NOMO-1 treated with dmso at 0.1 percent for 144 hours (cell line): Measurements from ENCODE around the gene SEMA3C.
A peak's percentile ranks its signal among the peaks of the same experiment; 100 is the strongest.

Experiments
- DNase-seq: peaks from one replicate; lab custom pipeline; 2025; ENCODE audit not compliant: unreplicated experiment; lab: John Stamatoyannopoulos, UW

The SEMA3C gene

DNA sequence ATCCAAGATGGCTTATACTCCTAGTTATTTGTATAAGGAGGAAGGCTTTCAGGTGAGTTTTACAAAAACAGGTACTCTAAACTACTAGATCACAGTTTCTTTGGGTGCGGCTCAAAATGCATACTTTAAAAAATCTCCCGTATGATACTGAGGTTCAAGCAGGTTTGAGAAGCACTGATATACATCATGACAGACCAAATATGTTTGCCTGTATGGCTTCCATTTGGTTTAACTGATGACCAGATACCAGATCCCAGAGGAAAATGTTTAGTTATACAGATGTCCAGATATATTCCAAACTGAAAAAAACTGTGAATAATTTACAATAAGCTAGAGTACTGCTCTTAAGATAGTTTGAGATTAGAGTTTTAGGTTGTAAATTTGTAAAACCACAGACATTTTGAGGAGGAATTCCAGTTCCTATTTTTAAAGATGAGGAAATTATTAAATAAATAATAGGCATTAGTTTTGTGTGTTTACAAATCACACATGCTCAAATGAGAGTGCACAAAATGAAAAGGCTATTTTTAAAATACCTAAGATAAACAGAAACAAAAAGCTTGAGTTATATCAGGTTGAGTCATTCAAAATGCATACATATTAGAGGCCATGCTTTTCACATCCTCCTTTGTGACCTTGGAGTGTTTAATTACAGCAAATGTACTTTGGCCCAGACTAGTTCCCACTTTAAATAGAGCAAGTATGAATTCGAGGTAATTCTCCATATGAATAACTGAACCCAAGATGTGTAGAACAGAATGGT is 60.5 kb downstream of the SEMA3C start:
- peak; percentile 57 for DNase-seq

DNA sequence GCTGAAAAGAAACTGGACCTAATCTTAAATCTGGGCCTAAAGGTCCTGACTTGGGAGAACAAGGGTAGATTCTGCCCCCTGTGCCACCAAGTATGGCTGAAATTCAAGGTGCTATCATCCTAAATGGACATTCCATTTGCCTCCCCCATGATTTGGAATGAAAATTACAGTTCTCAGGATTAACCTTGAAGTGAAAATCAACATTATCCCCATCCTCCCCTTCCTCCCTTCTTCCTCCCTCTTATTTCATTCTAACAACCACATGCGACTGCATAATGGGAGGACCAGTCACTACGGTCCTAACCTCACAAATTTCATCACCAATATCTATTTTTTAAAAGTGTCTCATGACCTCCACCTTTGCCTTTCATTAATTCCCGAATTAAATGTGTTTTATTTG is 62.1 kb downstream of the SEMA3C start:
- DNase-seq = no peak

DNA sequence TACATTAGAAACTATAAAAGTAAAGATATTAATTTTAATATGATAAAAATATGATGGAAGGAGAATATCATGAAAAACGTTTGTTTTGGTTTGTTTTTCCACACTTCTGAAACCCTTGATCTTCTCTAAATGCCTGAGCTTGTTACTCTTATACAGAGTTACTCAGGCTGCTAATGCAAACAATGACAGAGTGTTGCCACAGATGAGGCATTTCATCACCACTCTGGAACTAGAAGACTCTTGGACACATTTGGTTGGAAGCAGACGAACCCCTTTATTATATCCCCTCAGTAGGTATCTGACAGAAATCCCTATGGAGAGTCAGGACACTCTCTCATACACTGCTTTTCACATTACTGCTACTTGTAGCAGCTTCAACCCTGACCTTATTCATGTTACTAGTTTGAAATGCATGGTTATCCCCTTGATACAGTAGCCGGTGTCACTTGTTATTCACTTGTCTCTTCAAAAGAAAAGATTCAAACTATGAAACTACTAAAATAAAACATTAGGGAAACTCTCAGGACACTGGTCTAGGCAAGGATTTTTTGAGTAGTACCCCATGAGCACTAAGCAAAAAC is 66.9 kb downstream of the SEMA3C start:
- DNase-seq = no peak

DNA sequence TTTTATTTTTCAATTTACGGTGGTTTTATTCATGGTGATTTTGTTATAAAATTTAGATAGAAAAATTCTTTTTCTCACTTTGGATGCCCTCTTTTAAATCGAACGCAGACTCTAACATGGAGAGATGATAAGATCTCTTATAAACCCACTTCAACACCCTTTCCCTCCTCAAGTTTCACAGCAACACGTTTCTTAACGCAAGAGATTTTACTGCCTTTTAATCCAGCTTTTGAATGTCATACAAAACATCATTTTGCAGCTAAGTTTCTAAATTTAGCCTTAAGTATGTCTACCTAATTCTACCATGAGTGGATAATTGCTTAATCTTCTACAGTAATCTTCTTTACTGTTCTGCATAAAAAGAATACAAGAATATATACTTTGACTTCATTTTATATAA is 70.0 kb downstream of the SEMA3C start:
- DNase-seq = no peak

- DNase-seq = no peak
Observed at GRCh38 chr7:80847895-80848294, 71.0 kb downstream of the SEMA3C start.

GRCh38 chr7:80847027-80847426 is 71.8 kb downstream of the SEMA3C start:
- DNase-seq = no peak

- DNase-seq = no peak
Observed at GRCh38 chr7:80844916-80845315, 73.9 kb downstream of the SEMA3C start.

DNA sequence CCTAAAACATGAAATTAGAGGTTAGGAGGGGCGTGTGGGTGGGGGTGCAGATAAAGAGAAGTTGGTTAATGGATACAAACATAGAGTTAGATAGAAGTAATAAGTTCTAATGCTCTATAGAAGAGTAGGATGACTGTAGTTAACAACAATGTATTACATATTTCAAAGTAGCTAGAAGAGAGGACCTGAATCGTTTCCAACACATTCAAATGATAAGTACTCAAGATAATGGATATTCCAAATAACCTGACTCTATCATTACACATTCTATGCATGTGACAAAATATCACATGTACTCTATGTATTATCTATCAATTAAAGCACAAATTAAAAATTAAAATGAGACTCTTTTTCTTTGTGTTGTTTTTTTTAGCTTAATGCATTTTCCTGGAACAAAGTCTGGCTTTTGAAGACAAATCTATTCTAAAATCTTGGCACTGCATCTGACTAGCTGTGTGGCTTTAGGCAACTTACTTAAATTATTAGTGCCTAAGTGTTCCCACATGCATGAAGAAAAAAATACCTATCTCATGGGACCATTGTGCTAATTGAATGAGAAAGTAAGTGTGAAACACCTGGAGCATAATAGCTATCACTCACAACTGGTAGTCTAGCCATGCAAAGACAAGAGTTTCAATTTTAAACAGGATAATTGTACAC is 75.7 kb downstream of the SEMA3C start:
- no peak for DNase-seq

DNA sequence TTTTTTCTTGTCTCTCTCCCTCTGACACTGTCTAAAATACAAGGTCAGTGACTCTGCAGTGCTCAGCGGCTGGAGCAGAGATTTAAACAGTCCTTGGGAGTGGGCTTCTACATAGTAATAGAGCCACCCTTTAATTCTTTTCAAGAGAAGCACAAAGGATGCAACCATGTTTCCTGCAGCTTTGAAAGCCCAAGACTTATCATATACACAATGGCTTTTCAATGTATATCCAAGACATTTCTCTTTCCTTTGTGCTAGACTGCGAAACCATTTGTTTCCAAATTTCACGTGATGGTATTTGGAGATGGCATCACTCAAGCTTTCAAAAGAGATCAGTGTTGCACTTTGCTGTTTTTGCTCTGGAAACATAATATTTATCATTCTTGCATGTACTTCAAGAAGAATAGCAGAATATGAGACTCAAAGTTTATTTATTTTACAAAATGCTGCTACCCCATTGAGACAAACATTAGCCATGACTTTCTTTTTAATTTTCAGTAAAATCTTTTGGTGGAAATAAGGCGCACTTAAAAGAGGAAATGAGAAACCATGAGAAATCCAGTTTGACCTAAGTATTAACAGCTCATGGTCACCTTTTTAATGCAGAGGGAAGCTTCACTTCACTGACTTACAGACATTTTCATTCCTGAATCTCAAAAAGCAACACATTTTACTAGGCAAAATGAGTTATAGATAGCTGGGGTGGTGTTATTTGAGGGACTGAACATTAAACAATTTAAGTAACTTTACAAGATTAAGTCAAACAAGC is 76.6 kb downstream of the SEMA3C start:
- DNase-seq = peak; percentile 56

DNA sequence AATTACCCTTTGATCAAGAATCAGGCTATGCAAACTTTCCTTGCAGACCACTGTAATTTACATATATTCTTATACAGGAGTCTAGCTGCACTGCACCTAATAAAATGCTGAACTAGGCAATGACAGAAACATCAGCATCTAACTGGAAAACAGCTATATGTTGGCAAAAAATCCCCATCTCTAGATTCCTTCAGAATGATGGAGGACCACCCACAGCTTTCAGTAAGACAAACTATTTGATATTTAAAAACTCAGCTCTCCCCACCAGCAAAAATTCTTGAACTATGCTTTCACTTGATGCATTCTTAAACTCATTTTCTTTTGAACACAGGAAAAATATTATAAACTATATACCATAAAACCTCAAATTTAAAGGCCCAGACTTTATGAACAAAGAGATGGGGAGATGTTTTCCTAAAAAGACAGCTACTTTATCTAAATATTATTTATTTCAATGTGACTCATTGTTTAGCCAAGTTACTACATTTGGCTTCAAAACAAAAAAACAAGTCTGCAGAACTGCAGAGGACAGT is 77.4 kb downstream of the SEMA3C start:
- DNase-seq = no peak

DNA sequence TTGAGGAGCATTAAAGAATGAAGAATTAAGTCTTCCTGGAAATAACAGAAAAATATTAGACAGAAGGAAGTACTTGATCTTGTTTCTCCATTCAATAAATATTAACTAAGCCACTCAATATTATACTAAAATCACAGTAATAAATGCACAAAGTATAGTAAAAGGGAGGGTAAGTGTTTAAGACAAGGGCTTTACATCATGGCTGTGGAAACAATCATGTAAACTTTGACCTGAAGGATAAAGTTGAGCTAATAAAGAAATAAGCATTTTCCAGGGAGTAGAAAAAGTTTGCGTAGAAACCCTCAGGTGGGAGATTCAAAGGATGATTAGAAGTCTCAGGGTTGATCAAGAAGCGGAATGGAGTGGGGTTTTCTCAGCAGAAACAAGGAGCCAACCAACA is 78.2 kb downstream of the SEMA3C start:
- no peak for DNase-seq

DNA sequence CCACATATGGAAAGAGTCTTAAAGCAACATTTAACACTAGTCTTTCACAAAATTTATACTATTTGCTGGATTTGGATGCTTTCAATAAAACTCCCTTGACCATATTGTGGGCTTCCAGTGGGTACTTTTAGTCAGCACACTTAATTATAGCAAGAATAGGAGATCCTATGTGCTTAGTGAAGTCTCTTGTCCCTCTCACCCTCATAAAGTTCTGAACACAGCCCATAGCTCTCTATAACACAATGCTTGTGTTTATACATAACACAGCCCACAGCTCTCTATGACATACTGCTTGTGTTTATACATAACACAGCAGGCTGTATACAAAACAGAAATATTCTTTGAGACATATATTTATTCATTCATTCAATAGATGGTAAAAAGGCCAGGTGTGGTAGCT is 79.0 kb downstream of the SEMA3C start:
- DNase-seq = no peak

- DNase-seq = no peak
Observed at GRCh38 chr7:80838643-80839042, 80.2 kb downstream of the SEMA3C start.

DNA sequence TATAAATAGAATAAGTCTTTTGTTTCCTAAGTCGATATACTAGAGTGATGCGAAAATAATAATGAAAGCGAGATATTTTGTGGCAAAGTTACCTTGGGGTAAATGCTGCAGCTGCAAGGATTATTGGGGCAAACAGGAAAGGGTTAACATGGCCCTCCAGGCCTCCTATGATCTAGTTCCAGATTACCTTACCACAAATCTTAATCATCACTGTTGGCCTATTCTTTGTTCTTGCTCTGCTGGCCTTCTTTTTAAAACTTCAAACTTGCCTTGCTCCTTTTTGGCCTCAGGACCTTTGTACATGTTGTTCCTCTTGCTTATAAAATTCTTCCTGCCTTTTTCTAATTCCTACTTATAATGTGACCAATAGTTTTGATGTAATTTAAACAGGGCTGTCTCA is 81.5 kb downstream of the SEMA3C start:
- no peak for DNase-seq

DNA sequence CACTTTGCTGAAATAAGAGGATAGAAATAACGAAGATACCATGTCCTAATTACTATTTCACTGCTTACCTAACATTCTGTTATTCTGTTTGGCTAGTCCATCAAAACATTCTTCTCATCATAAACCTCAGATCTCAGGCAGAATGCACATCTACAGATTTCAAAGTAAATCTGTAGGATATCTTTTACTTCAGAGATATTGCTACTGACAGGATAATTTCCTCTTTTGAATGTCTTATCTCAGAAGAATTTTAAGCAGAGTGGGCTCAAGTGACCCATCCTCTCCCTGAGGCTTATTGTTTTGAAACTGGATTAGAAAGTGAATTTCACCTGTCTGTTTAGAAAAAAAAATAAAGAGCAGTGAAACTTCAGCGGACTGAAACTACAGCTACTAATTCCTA is 83.6 kb downstream of the SEMA3C start:
- no peak for DNase-seq

GRCh38 chr7:80833289-80834268 is 85.3 kb downstream of the SEMA3C start:
- no peak for DNase-seq

- no peak for DNase-seq
Observed at GRCh38 chr7:80832006-80832405, 86.8 kb downstream of the SEMA3C start.

DNA sequence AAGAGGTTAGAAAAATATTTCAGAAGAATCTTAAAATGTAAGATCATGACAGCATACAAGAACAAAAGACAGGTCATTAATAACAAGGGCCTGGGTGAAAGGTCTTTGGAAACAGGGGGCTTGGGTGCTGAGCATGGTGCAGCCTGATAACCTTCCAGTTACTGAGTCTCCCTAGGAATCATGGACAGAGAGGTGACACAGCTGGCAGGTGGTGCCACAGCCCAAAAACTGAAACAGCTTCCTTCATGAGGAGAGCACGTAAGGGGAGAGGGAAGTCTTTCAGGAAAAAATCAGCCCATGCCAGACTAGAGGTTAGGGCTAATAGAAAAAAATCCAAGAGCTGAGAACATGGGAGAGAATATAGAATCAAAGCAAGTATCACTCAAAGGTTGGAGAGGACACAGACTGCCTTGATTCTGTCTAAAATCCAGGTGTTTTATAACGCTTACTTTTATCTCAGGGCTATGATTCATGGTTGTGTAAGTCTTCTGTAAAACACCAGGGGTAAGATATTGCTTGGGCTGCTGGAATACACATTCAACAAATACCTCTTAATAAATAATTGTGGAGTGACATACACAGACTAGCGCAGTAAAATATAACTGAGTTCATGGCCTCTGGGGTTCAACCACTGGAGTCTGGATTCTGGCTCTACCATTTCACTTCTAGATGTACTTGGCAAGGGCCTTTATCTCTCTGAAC is 88.1 kb downstream of the SEMA3C start:
- DNase-seq = no peak

GRCh38 chr7:80830010-80830409 is 88.8 kb downstream of the SEMA3C start:
- peak; percentile 62 for DNase-seq

GRCh38 chr7:80829527-80829926 is 89.3 kb downstream of the SEMA3C start:
- no peak for DNase-seq
